HUDEP-2 (cell line): ENCODE measurements around the gene NUDT14.

Experiments
- DNase-seq, 76 experiments: peaks; one replicate each; lab custom pipeline; 2025; ENCODE audit not compliant: unreplicated experiment in 76 of 76; lab: John Stamatoyannopoulos, UW

NUDT14 gene

DNA sequence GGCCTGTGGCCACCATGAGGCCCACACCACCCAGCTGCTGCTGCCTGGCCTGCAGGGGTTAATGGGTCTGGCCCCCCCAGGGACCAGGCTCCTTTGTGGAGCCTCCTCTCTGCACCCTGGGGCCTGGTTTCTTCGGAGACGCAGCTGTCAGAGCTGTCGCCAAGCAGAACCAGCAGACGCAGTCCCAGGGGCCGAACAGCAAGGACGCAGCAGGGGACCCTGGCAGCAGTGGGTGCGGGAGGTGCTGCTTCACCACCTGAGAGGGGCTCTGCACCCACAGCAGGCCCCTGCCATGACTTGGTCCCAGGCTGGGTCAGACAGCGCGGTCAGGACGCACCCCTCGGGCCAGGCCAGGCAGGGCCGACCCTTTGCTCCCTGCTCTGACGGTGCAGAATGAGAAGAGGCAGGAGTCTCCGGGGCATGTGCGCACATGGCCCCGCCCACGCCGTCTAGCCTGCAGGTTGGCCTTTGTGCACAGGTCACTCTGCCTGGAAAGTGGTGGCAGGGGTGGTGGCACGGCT, 43.0 kb downstream of the NUDT14 start:
- no peak for DNase-seq

DNA sequence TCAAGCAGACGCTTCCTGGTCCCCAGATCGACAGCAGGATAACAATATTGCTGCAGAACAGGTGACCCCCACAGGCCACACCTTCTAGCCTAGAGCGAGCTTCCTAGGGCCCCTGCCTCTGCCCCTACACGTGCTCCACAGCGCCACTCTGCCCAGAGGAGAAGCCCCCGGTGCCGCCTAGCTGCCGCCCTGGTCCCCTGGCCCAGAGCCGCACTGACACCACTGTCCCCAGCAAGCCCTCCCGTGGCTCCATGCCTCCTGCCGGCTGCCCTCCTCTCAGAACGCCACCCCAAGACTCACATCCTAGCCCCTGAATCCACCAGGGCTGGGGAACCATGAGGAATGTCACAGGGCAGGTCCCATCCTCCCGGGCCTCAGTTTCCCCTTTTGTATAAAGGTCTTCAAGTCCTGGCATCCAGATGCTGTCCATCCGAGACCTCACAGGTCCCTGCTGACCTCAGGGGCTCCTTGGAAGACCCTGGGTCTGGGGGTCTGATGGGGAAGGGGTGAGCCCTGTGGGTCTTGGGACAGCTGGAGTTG, 43.6 kb downstream of the NUDT14 start:
- DNase-seq = no peak

DNA sequence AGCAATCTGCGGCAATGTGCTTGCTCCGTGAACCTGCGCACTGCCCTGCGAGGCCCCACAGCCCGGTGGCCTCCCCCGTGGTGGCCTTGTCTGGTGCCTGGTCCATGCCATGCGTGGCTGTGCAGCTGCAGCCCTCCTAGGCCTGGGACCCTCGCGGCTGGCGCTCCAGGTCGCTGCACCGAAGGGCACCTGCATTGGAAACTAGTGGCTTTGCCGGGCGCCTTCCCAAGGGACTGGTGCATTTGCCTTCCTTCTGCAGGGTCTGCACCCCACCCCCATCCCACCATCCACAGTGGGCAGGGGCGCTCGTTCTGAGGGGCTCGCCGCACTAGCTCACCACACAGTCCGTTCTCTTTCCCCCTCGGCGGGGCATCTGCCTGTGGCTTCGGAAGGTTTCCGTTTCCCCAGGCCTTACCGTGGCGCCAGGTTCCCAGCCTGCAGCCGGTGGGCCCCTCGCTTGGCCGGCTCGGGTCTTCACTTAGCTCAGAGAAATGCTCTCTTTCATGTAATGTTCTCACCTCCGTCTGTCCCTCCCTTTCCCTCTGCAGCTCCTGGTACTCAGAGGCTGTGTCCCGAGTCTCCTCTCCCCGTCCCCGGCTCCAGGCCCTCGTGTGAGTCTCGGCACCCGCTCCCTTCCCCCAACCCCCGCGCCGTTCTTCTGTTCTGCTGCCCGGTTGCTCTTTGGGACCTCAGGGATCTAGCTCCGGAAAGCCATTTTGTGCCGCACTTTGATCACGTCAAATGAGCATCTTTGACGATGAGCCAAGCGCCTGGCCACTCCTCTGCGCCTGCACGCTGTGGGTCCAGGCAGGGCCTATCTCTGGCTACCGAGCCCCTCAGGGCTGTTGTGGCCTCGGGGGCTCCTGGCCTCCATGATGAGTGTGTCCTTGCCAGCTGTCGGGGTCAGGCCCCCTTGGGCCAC, 44.5 kb downstream of the NUDT14 start:
- DNase-seq = no peak

DNA sequence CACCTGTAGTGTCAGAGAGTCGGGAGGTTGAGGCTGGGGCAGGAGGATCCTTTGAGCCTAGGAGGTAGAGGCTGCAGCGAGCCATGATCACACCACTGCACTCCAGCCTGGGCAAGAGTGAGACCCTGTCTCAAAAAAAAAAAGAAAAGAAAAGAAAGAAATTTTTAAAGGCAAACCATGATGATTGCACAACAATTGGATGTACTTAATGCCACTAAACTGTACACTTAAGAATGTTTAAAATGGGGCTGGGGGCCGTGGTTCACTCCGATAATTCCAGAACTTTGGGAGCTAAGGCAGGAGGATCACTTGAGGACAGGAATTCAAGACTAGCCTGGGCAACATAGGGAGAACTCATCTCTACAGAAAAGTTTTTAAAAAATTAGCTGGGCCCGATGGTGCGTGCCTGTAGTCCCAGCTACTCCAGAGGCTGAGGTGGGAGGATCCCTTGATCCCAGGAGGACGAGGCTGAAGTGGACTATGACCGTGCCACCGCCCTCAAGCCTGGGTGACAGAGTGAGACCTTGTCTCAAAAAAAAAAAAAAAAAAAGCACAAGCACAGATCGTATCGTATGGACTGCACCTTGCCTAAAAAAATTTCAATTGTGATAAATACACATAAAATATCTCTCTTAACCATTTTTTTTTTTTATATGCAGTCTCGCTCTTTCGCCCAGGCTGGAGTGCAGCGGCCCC, 45.3 kb downstream of the NUDT14 start:
- DNase-seq = no peak

DNA sequence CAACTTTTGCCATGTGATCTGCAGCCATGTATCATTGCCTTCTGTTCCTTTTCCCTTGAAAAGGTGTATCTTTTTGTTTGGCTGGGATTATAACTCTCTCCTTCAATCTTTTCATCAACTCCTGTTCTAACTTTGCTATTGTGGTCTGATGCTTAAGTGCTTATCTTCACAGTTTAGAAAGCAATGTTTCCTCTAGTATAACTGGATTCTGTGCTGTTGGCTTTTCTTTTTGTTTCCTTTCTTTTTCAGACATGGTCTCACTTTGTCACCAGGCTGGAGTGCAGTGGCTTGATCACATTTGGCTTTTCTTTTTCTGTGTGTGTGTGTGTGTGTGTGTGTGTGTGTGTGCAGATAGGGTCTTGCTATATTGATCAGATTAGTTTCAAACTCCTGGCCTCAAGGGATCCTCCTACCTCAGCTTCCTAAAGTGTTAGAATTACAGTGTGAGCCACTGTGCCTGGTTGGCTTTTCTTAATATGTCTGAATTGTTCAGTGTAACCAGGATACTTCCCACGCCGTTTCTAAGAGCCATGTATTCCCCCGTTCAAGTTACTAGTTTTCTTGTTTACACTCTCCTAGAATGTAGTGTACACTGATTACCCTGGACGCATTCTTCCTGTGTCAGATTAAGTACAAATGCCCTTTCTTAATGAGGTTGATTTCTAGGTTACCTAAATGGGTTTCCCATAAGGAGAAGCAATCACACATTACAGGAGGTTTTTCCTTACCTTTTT, 48.0 kb downstream of the NUDT14 start:
- DNase-seq = no peak

DNA sequence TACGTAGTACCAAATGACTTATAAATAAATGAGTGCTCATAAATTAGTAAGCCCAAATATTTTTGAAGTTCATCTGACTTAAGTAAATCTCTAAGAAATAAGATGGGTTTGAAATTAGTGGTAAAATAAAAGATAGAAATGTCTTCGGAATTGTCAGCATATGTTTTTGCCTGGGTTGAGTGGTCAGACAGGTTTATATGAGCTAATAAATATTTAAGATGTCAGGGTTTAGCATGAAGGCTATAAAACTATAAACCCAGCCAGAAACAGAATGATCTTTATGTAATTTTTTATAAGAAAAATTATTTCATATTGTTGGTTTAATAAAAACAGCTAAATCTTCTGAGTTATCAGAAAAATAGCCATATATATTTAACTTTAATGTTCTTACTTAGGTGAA, 49.9 kb downstream of the NUDT14 start:
- no peak for DNase-seq

DNA sequence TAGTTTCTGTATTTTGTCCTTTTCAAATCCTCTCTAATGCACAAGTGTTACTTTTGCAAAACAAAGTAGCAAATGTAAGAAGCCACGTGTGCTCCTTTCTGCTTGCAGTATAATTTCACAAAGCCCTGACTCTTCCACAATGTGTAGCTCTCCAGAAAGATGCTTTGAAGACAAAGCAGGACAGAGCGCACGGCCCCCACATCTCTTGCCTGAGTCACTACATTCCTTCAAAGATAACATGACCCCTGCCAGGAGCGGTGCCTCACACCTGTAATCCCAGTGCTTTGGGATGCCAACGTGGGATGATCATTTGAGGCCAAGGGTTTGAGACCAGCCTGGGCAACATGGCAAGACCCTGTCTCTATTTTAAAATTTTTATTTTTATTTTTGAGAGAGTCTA, 53.1 kb downstream of the NUDT14 start:
- no peak for DNase-seq

DNA sequence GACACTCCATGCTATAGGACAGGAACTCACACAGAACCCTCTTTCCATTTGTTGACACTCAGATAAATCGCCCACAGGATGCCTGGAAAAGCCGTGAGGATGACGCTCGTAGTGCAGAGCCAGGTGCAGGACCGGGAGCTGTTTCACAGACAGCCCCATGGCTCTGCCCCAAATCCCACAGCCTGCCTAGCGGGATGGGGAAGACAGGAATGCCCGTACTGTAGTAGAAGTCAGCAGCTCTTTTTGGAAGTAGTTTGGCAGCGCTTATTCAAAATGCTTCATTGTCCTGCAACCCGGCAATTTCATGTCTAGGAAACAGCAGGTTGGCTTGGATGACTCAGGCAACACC, 54.2 kb downstream of the NUDT14 start:
- no peak for DNase-seq

DNA sequence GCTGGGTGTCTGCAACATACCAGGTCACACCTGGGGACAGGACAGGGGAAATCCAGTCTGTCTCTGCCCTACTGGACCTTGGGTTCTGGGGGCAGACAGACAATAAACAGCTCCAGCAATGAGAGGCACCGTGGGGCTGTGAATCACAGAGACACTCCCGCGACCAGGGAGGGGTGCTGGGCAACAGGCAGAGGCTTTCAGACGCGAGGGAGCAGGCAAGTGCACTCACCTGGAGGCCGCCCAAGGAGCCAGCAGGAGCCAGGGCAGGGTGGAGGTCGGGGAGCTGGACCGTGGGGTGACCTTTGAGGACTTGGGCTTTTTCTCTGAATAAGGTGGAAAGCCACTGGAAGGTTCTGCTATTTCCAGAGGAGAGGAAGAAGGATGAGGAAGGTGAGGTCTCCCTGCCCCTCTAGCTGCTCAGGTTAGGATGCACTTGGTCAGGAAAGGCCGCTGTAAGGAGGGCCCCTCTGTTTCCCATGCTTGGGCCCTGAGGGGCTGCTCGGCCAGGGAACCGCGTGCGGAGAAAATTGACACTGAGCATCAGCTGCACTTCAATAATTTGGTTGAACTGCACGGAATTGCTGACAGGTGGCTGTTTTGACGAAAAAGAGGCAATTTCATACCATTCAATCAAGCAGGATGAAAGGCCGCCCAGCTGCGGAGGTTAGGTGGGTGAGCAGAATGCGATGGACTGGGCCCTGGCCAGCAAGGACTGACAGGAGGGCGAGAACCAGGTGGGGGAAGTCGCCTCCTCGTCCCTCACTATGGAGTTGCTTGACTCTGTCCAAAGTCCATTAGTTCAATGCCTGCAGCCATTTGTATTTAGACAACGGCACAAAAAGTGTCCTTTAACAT, 54.8 kb downstream of the NUDT14 start:
- DNase-seq = no peak

DNA sequence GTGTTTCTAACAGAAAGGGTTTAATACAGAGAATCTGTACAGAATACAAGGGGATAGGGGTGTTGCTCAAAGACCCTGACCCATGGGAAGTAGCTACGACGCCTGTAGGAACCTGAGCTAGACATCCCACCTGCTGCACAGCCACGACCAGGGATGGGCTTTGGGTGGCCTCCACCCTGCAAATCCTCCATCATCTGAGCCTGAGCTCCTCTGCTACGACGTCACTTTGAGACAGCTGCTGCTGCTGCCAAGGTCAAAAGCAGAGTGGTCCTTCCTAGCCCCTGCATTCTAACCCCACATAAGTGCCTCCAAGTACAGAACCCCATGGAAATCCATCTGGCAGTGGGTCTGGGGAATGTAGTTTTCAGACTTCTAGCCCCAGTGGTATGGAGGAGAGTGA, 56.3 kb downstream of the NUDT14 start:
- DNase-seq = no peak

DNA sequence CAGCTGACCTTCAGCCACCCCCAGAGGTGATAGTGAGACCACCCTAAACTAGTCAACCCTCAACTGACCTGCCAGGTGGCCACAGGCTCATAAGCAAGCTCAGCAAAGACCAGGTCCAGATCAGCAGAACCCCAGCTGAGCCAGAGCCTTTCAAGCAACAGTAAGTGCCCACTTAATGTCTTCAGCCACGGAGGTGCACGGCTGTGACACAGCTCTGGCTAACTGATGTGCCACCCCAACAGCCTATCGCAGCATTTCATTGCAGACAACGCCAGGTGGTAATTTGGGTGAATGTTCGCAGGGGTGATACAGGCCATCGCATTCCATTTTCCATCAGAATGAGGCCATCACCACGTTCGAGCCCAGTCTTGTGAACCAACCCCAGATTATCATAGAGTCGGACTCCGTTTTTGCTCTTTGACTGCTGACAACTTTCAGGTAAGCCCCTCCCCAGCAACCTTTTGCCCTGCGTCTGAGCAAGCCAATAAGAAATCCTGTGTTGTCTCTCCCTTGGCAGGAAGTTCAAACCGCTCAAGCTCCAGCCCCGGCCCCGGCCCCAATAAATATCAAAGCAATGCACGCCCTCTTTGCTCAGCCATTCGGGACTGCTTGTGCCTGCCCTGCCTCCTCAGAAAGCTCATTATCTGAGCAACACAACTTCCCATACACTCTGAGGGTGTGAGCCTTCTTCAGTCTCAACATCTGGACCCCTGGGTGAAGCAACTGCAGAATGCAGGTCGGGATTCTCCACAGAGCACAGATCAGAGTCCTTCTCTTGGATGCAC, 56.9 kb downstream of the NUDT14 start:
- no peak for DNase-seq

DNA sequence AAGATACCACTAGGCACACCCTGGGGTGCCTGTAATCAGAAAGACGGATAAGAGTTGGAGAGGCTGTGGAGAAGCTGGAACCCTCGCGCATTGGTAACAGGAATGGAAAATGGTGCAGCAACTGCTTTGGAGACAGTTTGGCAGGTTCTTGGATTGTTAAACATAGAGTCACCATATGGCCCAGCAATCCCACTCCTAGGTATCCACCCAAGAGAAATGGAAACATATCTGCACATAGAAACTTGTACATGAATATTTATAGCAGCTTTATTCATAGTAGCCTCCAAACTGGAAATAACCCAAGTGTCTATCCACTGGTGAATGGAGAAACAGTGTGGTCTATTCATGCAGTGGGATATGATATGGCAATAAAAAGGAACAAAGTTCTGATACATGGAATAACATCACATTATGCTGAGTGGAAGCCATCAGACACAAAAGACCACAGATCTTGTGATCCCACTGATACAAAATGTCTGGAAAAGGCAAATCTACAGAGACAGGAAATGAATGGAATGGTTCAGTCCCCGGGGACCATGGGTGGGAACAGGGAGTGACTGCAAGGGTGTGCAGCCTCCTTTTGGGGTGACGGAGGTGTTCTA, 57.9 kb downstream of the NUDT14 start:
- DNase-seq = no peak
